GM13977 (cell line): Measurements from ENCODE around the gene PTK6.

Source experiments
- DNase-seq: peaks from one replicate; pipeline ENCODE4 v3.0.0; 2012; ENCODE audit warnings: low spot score
- in situ Hi-C: fragments of 300-500 bp; cut with MboI; formaldehyde crosslinking; loops from one replicate; pipeline ENCODE4 v1.12.0; 2022; ENCODE audit warnings: low sequenced_read_pairs, low pct_unique_long_range_greater_than_20kb, mixed read lengths, inconsistent platforms; ENCODE audit not compliant: unreplicated experiment
- TF ChIP-seq, protein P1 (sequence below): IDR thresholded peaks from 2 replicates; pipeline ENCODE4 v1.5.1; 2012; ENCODE audit warnings: mild to moderate bottlenecking, control low read depth; ENCODE audit not compliant: insufficient read depth; ENCODE audit errors: extremely low read depth, missing control alignments

Gene PTK6

DNA sequence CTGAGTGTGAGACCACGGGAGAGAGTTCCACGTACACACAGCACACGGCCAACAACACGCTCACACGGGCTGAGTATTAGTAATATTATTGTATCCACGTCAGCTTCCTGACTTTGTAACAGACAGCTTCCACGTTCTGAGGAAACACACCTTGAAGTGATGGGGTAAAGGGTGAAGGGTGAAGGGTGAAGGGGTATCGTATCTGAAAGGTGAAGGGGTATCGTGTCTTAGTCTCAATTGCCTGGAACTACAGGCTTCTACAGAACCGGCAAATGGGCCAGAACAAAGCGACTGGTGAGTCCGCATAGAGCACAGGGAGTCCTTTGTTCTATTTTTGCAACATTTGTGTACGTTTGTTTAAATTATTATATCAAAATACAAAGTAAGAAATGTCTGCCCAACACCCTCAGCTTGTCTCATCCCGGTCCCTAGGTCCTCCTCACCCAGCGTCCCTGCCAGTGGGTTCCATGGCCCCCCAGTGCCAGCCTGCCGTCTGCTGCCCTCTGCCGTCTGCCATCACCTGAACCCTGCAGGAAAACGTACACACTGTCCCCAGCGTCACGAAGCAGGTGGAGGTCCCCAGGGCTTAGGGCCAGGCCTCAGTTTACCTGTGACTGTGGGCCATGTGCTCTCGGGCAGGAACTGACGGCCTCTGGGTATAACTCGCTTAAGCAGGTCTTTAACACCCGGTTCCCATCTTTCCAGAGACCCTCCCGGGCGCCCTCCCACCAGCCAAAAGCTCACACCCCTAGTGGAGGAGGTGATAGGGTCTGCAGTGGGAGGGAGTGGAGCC lies 41.2 kb upstream of the PTK6 start:
- in situ Hi-C loops, result no loop called here
- DNase-seq, result no peak
- TF ChIP-seq, protein P1, sequence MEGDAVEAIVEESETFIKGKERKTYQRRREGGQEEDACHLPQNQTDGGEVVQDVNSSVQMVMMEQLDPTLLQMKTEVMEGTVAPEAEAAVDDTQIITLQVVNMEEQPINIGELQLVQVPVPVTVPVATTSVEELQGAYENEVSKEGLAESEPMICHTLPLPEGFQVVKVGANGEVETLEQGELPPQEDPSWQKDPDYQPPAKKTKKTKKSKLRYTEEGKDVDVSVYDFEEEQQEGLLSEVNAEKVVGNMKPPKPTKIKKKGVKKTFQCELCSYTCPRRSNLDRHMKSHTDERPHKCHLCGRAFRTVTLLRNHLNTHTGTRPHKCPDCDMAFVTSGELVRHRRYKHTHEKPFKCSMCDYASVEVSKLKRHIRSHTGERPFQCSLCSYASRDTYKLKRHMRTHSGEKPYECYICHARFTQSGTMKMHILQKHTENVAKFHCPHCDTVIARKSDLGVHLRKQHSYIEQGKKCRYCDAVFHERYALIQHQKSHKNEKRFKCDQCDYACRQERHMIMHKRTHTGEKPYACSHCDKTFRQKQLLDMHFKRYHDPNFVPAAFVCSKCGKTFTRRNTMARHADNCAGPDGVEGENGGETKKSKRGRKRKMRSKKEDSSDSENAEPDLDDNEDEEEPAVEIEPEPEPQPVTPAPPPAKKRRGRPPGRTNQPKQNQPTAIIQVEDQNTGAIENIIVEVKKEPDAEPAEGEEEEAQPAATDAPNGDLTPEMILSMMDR, result peak; percentile 2

DNA sequence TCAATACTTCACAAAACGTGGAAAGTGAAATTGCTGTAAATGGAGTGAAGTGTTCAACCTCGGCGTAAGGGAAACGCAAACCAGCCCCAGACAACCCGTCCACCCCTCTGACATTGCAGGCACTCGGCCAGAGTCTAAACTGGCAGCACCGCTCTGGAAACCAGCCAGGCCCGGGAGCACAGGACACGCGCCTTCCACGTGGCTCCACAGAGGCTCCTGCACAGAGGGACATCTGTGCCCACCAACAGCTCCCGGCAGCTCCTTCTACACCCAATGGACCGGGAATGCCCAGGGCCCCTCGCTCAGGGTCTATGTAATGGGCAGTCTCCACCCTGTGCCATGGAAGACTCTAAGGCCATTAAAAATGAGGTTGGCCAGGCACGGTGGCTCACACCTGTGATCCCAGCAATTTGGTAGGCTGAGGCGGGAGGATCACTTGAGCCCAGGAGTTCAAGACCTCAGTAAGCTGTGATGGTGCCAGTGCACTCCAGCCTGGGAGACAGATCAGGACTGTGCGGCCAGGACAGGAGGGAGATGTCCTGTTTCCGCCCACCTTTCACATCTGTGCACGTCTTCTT lies 40.2 kb upstream of the PTK6 start:
- in situ Hi-C loops, result no loop called here
- DNase-seq, result no peak
- TF ChIP-seq, protein P1, result no peak

DNA sequence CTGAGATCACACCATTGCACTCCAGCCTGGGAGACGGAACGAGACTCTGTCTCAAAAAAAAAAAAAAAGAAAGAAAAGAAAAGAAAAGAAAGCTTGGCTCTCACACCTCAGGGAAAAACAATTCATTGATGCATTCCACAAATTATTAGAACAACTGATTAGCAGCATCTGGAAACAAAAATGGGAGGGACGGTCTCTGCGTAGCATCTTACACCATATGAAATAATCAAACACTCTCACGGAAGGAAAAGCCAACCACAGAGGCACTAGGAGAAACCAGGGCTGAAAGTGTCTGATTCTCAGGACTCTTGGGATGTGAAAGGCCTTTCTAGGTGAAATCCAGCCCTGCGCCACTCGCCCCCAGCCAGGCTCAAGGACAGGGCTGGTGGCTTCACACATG lies 39.1 kb upstream of the PTK6 start:
- in situ Hi-C loops, result no loop called here
- TF ChIP-seq, protein P1, result no peak
- no peak for DNase-seq

DNA sequence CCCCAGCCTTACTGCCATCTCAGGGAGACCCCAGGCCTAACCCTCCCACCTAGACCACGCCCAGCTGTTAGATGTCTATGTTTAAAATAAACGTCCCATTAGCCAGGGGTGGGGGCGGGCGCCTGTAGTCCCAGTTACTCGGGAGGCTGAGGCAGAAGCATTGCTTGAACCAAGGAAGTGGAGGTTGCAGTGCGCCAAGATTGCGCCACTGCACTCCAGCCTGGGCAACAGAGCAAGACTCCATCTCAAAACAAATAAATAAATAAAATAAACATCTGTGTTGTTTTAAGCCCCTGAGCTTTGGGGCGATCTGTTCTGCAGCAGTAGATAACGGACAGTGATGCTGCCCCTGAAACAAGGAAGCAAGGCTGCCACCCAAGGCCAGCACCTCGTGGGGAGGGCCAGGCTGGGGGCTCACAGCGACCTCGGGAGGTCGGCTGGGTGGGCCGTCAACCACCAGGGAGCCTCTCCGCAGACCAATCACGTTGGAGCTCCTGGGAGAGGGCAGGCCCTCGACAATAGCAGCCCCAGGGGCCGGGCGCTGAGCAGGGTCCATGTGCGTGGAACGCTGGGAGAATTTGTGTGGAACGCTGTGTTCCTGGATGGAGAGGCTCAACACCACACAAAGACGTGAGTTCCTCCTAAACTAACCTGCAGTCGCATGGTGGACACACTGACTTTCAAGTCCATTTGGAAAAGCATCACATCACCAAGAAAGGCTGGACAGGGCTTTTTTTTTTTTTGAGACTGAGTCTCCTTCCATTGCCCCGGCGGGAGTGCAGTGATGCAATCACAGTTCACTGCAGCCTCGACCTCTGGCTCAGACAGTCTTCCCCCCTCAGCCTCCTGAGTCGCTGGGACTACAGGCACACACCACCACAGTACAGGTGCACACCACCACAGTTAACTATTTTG lies 37.9 kb upstream of the PTK6 start:
- in situ Hi-C loops, result no loop called here
- no peak for DNase-seq
- TF ChIP-seq, protein P1, result no peak

DNA sequence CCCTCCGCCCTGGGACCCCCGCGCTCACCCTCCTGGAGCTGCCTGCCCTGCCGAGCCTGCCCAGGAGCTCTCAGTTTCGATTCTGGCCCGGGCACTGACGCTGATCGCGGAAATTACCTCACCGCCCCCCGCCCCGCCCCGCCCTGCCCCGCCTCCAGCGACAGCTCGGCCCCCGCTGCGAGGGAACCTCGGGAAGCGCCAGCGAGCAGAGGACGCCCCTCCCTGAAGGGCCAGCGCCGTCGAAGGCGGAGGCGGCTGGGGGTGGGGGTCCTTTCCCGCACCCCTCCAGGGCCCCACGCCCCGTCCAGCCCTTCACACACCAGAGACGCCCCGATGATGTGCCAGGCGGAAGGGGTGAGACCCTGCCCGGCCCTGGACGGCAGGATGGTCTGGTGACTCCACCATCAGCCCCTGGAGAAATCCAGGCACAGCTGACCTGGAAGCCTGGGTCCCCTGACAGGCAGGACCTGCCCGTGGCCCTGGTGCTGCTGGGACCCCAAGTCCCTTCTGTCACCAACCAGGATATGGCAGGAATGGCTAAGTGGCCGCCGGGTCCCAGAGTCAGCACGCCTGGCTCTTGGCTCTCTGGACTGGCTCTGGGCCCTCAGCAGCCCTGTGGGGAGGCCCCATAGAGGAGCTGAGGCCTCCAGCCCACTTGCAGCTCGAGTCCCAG lies 37.1 kb upstream of the PTK6 start, which contains the start of gene HELZ2:
Gene HELZ2, minus strand, starts transcription at position 84 of the 673 bp plus-strand sequence. CDS start 1,854 bp downstream, outside the sequence.
- TF ChIP-seq, protein P1, result no peak
- DNase-seq, result peak; percentile 91
- in situ Hi-C loops, result no loop called here

DNA sequence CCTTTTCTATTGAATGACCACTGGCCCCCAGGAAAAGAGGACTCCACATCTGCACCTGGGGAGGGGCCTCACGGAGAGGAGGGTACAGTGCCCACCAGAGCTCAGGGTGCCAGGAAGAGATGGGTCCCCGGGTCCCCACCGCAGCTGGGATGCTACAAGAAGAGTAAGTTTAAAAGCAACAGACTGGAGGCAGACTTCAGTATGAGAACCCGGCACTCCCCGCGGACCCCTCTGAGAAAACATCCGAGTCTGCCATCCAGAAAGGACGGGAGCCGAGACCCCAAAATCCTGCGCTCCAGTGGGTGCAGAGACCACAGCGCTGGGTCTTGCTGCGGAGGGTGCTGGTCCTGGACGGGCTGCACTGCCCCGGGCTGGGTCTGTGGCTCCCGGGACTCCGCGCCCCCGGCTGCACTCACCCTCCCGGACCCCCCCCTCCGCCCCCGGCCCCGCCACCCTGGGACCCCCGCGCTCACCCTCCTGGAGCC lies 36.5 kb upstream of the PTK6 start:
- TF ChIP-seq, protein P1, result no peak
- no peak for DNase-seq
- in situ Hi-C loops, result no loop called here
